Measurements from ENCODE around the gene TMEM267. TPM values are rescaled to one million over a fixed set of nuclear protein-coding genes. Genes with fewer than 3 reads are reported as not detected.
"Not testable (repeated sequence)": the region's sequence is repeated elsewhere in the genome, so short reads cannot be mapped to it uniquely, and the experiment has no call there.

TMEM267 gene
- total RNA-seq, 1 donor from 2014 or later = 23.0 TPM

GRCh38 chr5:43486353-43486752, 2.7 kb upstream of the TMEM267 start:
- Mint-ChIP-seq H3K4me3 (no peak overlapping the region), H3K36me3 (ENCODE audit: low read depth) (peaks cover 10% of the 10 kb centered on the region), H3K27ac (no peak overlapping the region), H3K27me3 (ENCODE audit: insufficient read depth) (no peaks in the 10 kb centered on the region), H3K4me1 (ENCODE audit: low read depth) (peaks cover 33% of the 10 kb centered on the region), H3K9me3 (no peaks in the 10 kb centered on the region)
- intact Hi-C loops (cut with micrococcal nuclease) = loop anchor here (10.0 kb wide), 2 partner anchors 582 to 1562 kb away; partner anchors contain the start of gene FBXO4
- DNase-seq (ENCODE audit: low spot score) = no peak

- Mint-ChIP-seq H3K4me1 (ENCODE audit: low read depth) (peaks cover 34% of the 10 kb centered on the region), H3K27ac (peak overlapping the region; percentile 100), H3K36me3 (ENCODE audit: low read depth) (peaks cover 10% of the 10 kb centered on the region), H3K27me3 (ENCODE audit: insufficient read depth) (no peaks in the 10 kb centered on the region), H3K9me3 (no peaks in the 10 kb centered on the region), H3K4me3 (peak overlapping the region; percentile 66)
- intact Hi-C loops (cut with micrococcal nuclease) = loop anchor here (2.0 to 10.0 kb wide), 4 partner anchors 13 to 1561 kb away; partner anchors contain the start of gene FBXO4
- DNase-seq (ENCODE audit: low spot score) = no peak
Measured at GRCh38 chr5:43485406-43485805, 1.7 kb upstream of the TMEM267 start.

- Mint-ChIP-seq H3K36me3 (ENCODE audit: low read depth) (peaks cover 4% of the 10 kb centered on the region), H3K27me3 (ENCODE audit: insufficient read depth) (no peaks in the 10 kb centered on the region), H3K9me3 (no peaks in the 10 kb centered on the region), H3K27ac (peak overlapping the region; percentile 100), H3K4me3 (peak overlapping the region; percentile 97), H3K4me1 (ENCODE audit: low read depth) (peaks cover 34% of the 10 kb centered on the region)
- intact Hi-C loops (cut with micrococcal nuclease) = loop anchor here (1.0 to 10.0 kb wide), 12 partner anchors 15 to 1559 kb away; partner anchors contain the start of genes ANXA2R and FBXO4
- peak; percentile 82 for DNase-seq (ENCODE audit: low spot score)
Measured at GRCh38 chr5:43484106-43484849, 613 bp upstream of the TMEM267 start.

GRCh38 chr5:43482490-43483297, 971 bp downstream of the TMEM267 start:
- H3K27ac Mint-ChIP-seq = peak overlapping the region; percentile 100

GRCh38 chr5:43469671-43470391, 13.8 kb downstream of the TMEM267 start:
- DNase-seq (ENCODE audit: low spot score) = no peak
- H3K9me3 Mint-ChIP-seq = peaks cover 41% of the 10 kb centered on the region
- H3K36me3 Mint-ChIP-seq (ENCODE audit: low read depth) = peaks cover 66% of the 10 kb centered on the region
- H3K4me1 Mint-ChIP-seq (ENCODE audit: low read depth) = peaks cover 6% of the 10 kb centered on the region
- H3K27ac Mint-ChIP-seq = no peak overlapping the region
- H3K4me3 Mint-ChIP-seq = no peak overlapping the region
- intact Hi-C loops (cut with micrococcal nuclease) = no loop called here
- H3K27me3 Mint-ChIP-seq (ENCODE audit: insufficient read depth) = no peaks in the 10 kb centered on the region

More at GRCh38 chr5:43482490-43483297, 971 bp downstream of the TMEM267 start:
- Mint-ChIP-seq H3K9me3 (no peaks in the 10 kb centered on the region), H3K27me3 (ENCODE audit: insufficient read depth) (no peaks in the 10 kb centered on the region), H3K4me1 (ENCODE audit: low read depth) (peaks cover 34% of the 10 kb centered on the region), H3K4me3 (peak overlapping the region; percentile 97), H3K36me3 (ENCODE audit: low read depth) (peaks cover 4% of the 10 kb centered on the region)
- DNase-seq (ENCODE audit: low spot score) = no peak
- intact Hi-C loops (cut with micrococcal nuclease) = loop anchor here (1.0 to 10.0 kb wide), 9 partner anchors 85 to 1558 kb away; partner anchors contain the start of genes FBXO4, NIM1K and NNT

GRCh38 chr5:43467100-43467499, 16.6 kb downstream of the TMEM267 start:
- Mint-ChIP-seq H3K9me3 (peaks cover 40% of the 10 kb centered on the region), H3K27ac (no peak overlapping the region), H3K27me3 (ENCODE audit: insufficient read depth) (no peaks in the 10 kb centered on the region), H3K4me3 (no peak overlapping the region), H3K36me3 (ENCODE audit: low read depth) (peaks cover 55% of the 10 kb centered on the region), H3K4me1 (ENCODE audit: low read depth) (peaks cover under 1% of the 10 kb centered on the region)
- intact Hi-C loops (cut with micrococcal nuclease) = no loop called here
- DNase-seq (ENCODE audit: low spot score) = no peak

GRCh38 chr5:43465455-43465854, 18.2 kb downstream of the TMEM267 start:
- H3K4me3 Mint-ChIP-seq; DNase-seq (ENCODE audit: low spot score); H3K27ac Mint-ChIP-seq; H3K4me1 Mint-ChIP-seq (ENCODE audit: low read depth); intact Hi-C loops (cut with micrococcal nuclease); H3K27me3 Mint-ChIP-seq (ENCODE audit: insufficient read depth): not testable (repeated sequence)
- H3K36me3 Mint-ChIP-seq (ENCODE audit: low read depth) = peaks cover 52% of the 10 kb centered on the region
- peaks cover 33% of the 10 kb centered on the region for H3K9me3 Mint-ChIP-seq

GRCh38 chr5:43461066-43461465, 22.6 kb downstream of the TMEM267 start:
- Mint-ChIP-seq H3K4me1 (ENCODE audit: low read depth) (no peaks in the 10 kb centered on the region), H3K9me3 (peaks cover 25% of the 10 kb centered on the region), H3K4me3 (no peak overlapping the region), H3K27ac (no peak overlapping the region), H3K27me3 (ENCODE audit: insufficient read depth) (no peaks in the 10 kb centered on the region), H3K36me3 (ENCODE audit: low read depth) (peaks cover 44% of the 10 kb centered on the region)
- no peak for DNase-seq (ENCODE audit: low spot score)
- intact Hi-C loops (cut with micrococcal nuclease) = no loop called here

GRCh38 chr5:43456556-43456955, 27.1 kb downstream of the TMEM267 start:
- Mint-ChIP-seq H3K4me1 (ENCODE audit: low read depth) (no peaks in the 10 kb centered on the region), H3K9me3 (peaks cover 19% of the 10 kb centered on the region), H3K4me3 (no peak overlapping the region), H3K27ac (no peak overlapping the region), H3K36me3 (ENCODE audit: low read depth) (peaks cover 35% of the 10 kb centered on the region), H3K27me3 (ENCODE audit: insufficient read depth) (no peaks in the 10 kb centered on the region)
- no peak for DNase-seq (ENCODE audit: low spot score)
- intact Hi-C loops (cut with micrococcal nuclease) = no loop called here

- intact Hi-C loops (cut with micrococcal nuclease); H3K4me3 Mint-ChIP-seq; H3K4me1 Mint-ChIP-seq (ENCODE audit: low read depth); DNase-seq (ENCODE audit: low spot score); H3K27ac Mint-ChIP-seq; H3K27me3 Mint-ChIP-seq (ENCODE audit: insufficient read depth): not testable (repeated sequence)
- Mint-ChIP-seq H3K9me3 (peaks cover 51% of the 10 kb centered on the region), H3K36me3 (ENCODE audit: low read depth) (peaks cover 24% of the 10 kb centered on the region)
Measured at GRCh38 chr5:43441575-43441974, 42.1 kb downstream of the TMEM267 start.

- no peak overlapping the region for H3K4me3 Mint-ChIP-seq
- no peak overlapping the region for H3K27ac Mint-ChIP-seq
- DNase-seq (ENCODE audit: low spot score) = no peak
- peaks cover 40% of the 10 kb centered on the region for H3K9me3 Mint-ChIP-seq
- H3K4me1 Mint-ChIP-seq (ENCODE audit: low read depth) = no peaks in the 10 kb centered on the region
- H3K36me3 Mint-ChIP-seq (ENCODE audit: low read depth) = peaks cover 7% of the 10 kb centered on the region
- intact Hi-C loops (cut with micrococcal nuclease) = no loop called here
- peaks cover 3% of the 10 kb centered on the region for H3K27me3 Mint-ChIP-seq (ENCODE audit: insufficient read depth)
Measured at GRCh38 chr5:43437062-43437660, 46.5 kb downstream of the TMEM267 start.

- H3K27me3 Mint-ChIP-seq (ENCODE audit: insufficient read depth) = no peaks in the 10 kb centered on the region
- peaks cover 14% of the 10 kb centered on the region for H3K9me3 Mint-ChIP-seq
- H3K36me3 Mint-ChIP-seq (ENCODE audit: low read depth) = no peaks in the 10 kb centered on the region
- H3K4me3 Mint-ChIP-seq = no peak overlapping the region
- H3K27ac Mint-ChIP-seq = no peak overlapping the region
- intact Hi-C loops (cut with micrococcal nuclease) = no loop called here
- no peaks in the 10 kb centered on the region for H3K4me1 Mint-ChIP-seq (ENCODE audit: low read depth)
- no peak for DNase-seq (ENCODE audit: low spot score)
Measured at GRCh38 chr5:43433382-43433781, 50.3 kb downstream of the TMEM267 start.
